ENCODE data around the gene PEX1.

- TF ChIP-seq CTCF (IDR thresholded peaks at IDR 0.05; ENCODE audit: borderline replicate concordance, extremely low read depth, low read length, poor library complexity, severe bottlenecking): no peak
- TF ChIP-seq EZH2 (IDR thresholded peaks at IDR 0.05; ENCODE audit: borderline replicate concordance, low read depth, low read length, severe bottlenecking): no peak
Measured at GRCh38 chr7:92478711-92479110, 49.6 kb downstream of the PEX1 start.

Measured in DND-41 (cell line).